ENCODE data around the gene RALGPS1. TPM values are rescaled to one million over a fixed set of nuclear protein-coding genes. Genes with fewer than 3 reads are reported as not detected.
A peak's percentile ranks its signal among the peaks of the same experiment; 100 is the strongest.

The RALGPS1 gene
- total RNA-seq, 1 donor from 2014 or later: 15.2 TPM

DNA sequence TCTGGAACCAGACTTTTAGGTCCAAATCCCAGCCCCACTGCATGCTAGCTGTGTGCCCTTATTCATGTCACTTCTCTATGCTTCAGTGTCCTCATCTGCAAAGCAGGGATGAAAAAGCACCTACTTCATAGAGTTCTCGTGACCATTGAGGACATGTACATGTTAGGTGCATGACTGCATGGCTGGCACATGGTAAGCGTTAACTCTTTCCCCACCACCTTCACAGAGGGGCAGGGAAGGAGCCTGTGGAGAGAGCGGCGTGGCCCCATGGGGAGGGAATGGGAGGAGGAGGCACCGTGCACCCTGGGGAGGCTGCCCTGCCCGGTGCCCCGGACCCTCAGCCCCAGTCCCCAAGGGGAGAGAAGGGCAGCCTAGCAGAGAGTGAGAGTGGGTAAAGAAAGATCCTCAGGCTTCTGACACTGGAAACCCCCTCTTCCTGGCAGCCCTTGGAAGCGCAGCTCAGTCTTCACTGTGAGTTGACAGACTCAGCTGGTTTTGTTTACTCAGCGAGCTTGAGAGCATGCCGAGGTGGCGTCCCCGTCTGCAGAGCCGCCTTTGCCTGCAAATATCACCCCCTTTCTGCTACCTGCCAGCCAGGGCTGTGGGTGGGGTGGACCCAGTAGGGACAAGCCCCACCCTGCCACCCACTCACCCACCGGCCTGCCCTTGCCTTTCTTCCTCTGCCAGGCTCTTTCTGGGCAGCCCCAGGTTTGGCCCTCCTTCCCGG is 218.5 kb downstream of the RALGPS1 start:
- H3K4me3 ChIP-seq: no peak overlapping the region
- no peaks in the 10 kb centered on the region for H3K27me3 ChIP-seq
- peaks cover 80% of the 10 kb centered on the region for H3K4me1 ChIP-seq
- no peaks in the 10 kb centered on the region for H3K9me3 ChIP-seq
- H3K36me3 ChIP-seq: no peaks in the 10 kb centered on the region
- peak; percentile 81 to 84 for DNase-seq (ENCODE audit: extremely low spot score in 2 of 2)
- TF ChIP-seq POLR2AphosphoS5 (IDR thresholded peaks at IDR 0.05; ENCODE audit: insufficient read depth in 1 of 2, low read depth in 1 of 2) (no peak), POLR2A (IDR thresholded peaks at IDR 0.05) (no peak)
- TF ChIP-seq, protein P1, sequence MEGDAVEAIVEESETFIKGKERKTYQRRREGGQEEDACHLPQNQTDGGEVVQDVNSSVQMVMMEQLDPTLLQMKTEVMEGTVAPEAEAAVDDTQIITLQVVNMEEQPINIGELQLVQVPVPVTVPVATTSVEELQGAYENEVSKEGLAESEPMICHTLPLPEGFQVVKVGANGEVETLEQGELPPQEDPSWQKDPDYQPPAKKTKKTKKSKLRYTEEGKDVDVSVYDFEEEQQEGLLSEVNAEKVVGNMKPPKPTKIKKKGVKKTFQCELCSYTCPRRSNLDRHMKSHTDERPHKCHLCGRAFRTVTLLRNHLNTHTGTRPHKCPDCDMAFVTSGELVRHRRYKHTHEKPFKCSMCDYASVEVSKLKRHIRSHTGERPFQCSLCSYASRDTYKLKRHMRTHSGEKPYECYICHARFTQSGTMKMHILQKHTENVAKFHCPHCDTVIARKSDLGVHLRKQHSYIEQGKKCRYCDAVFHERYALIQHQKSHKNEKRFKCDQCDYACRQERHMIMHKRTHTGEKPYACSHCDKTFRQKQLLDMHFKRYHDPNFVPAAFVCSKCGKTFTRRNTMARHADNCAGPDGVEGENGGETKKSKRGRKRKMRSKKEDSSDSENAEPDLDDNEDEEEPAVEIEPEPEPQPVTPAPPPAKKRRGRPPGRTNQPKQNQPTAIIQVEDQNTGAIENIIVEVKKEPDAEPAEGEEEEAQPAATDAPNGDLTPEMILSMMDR (IDR thresholded peaks at IDR 0.05): no peak
- H3K27ac ChIP-seq: peak overlapping the region; percentile 92
- intact Hi-C loops (cut with DNase I): no loop called here

DNA sequence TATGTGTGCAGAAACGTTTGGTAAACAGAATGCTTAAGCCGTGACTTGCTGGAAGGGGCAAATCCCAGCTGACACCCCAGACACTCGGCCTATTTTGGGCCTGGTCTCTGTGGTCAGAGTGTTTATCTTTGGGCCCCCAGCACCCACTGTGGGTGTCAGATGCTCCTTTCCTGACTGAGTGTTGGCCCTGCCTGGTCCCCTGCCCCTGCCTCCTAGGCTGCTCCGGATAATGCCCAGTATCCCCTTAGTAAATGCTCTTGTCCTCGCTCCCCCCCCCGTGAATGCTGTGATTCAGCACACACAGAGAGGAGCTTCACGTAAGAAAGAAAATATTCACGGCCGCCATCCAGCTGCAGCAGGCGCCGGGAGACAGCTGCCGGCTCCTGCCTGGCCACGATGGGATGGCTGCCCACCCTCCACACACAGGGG is 219.2 kb downstream of the RALGPS1 start:
- H3K4me3 ChIP-seq: no peak overlapping the region
- peaks cover 75% of the 10 kb centered on the region for H3K4me1 ChIP-seq

DNA sequence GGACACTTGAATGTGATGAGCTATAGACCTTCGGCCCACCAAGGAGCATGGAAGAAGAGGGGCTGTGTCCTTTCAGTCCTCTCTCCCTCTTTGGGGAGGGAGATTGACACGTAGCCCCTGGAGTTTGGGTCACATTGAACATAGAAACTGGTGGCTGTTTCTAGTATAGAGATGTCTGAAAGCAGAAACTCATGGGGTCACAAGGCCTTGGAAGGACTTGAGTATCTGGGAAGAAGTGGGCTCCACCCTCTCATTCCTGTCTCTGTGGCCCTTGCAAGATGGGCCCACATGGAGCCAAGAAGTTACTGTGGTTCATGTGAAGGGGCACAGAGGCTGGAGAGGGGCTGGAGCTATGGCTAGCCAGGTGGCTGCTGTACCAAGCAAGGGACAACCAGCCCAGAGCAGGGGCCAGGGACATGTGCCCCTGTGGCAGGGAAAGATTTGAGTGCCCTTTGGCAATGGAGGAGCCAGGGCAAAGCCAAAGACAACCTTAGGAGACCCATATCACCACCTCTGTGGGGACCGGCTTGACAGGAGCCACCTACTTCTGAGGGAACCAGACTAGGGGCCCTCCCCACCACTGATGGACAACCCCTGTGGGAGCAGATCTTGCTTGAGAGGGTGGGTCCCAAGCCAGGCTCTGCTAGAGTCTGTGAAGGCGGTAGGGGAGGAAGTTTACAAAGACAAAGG is 220.6 kb downstream of the RALGPS1 start:
- Histone ChIP-seq H3K27ac (peak overlapping the region; percentile 92), H3K4me3 (no peak overlapping the region), H3K9me3 (no peaks in the 10 kb centered on the region), H3K27me3 (no peaks in the 10 kb centered on the region), H3K36me3 (no peaks in the 10 kb centered on the region), H3K4me1 (peaks cover 60% of the 10 kb centered on the region)
- DNase-seq (ENCODE audit: extremely low spot score in 2 of 2): peak; percentile 77 to 87
- intact Hi-C loops (cut with DNase I): no loop called here
- TF ChIP-seq POLR2AphosphoS5 (IDR thresholded peaks at IDR 0.05; ENCODE audit: insufficient read depth in 1 of 2, low read depth in 1 of 2) (no peak), POLR2A (IDR thresholded peaks at IDR 0.05) (no peak)
- TF ChIP-seq, protein P1 (IDR thresholded peaks at IDR 0.05): no peak

More for the DNA sequence above, 219.2 kb downstream of the RALGPS1 start:
- Histone ChIP-seq H3K36me3 (no peaks in the 10 kb centered on the region), H3K27me3 (no peaks in the 10 kb centered on the region), H3K9me3 (no peaks in the 10 kb centered on the region), H3K27ac (peak overlapping the region; percentile 92)
- peak in 1 of 2 donors; percentile 78 for TF ChIP-seq POLR2AphosphoS5 (IDR thresholded peaks at IDR 0.05; ENCODE audit: insufficient read depth in 1 of 2, low read depth in 1 of 2)
- TF ChIP-seq, protein P1 (IDR thresholded peaks at IDR 0.05): no peak
- peak; percentile 90 to 91 for DNase-seq (ENCODE audit: extremely low spot score in 2 of 2)
- intact Hi-C loops (cut with DNase I): no loop called here

DNA sequence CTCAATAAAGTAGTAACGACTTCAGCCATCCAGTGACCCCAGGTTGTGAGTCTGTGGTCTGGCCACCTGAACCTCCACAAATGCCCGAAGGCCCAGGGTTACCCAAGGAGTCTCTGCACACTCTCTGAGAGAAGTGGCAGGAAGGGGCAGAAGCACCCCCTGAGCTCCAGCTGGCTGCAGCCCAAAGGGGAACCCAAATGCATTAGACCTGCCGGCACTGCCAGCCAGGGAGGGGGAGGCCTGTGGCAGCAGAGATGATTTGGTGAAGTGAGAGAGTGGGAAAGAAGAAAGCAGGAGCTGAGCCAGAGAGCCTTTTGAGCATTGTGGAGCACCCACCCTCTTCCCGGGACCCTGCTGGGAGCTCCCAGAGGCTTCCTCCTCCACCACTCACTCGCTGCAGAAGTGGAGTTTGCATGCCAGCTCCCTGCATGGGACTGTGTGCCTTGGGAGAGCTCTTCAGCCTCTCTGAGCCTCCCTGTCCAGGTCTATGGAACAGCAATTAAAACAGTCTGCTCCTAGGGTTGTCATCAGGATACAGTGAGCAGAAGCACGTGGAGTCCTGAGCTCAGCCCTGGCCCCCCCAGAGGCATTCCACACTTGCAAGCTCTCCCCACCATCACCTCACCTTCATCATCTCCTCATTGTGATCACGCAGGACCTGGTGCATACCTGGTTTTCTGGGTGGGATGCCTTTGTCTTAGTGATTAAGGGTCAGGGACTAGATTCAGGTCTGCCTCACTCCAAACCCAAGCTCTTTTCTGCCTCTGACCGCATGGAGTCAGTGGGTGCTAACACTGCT is 221.7 kb downstream of the RALGPS1 start:
- no peaks in the 10 kb centered on the region for H3K27me3 ChIP-seq
- intact Hi-C loops (cut with DNase I): no loop called here
- peak in 1 of 2 donors; percentile 86 for DNase-seq (ENCODE audit: extremely low spot score in 2 of 2)
- TF ChIP-seq POLR2A (IDR thresholded peaks at IDR 0.05) (no peak), POLR2AphosphoS5 (IDR thresholded peaks at IDR 0.05; ENCODE audit: insufficient read depth in 1 of 2, low read depth in 1 of 2) (no peak)
- TF ChIP-seq, protein P1 (IDR thresholded peaks at IDR 0.05): no peak
- H3K4me1 ChIP-seq: peaks cover 49% of the 10 kb centered on the region
- H3K36me3 ChIP-seq: no peaks in the 10 kb centered on the region
- H3K9me3 ChIP-seq: no peaks in the 10 kb centered on the region
- no peak overlapping the region for H3K4me3 ChIP-seq
- H3K27ac ChIP-seq: peak overlapping the region; percentile 92

Data from vagina (tissue), 2 donors.